Neural crest cell (in vitro differentiated cells): ENCODE results near the gene SAMD15. TPM values are rescaled to one million over a fixed set of nuclear protein-coding genes. Genes with fewer than 3 reads are reported as not detected.

Experiments used
- DNase-seq: peaks from one replicate; pipeline ENCODE4 v3.0.0; 2021; ENCODE audit warnings: low read depth, mixed read lengths, low spot score
- H3K27ac Mint-ChIP-seq: one replicate; pipeline ENCODE4 v1.8.0; 2021; ENCODE audit warnings: mild to moderate bottlenecking, mixed read lengths; ENCODE audit not compliant: unreplicated experiment
- H3K27me3 Mint-ChIP-seq: 2 replicates; pipeline ENCODE4 v1.8.0; 2021; ENCODE audit warnings: low read depth, mild to moderate bottlenecking, mixed read lengths
- H3K36me3 Mint-ChIP-seq: 2 replicates; pipeline ENCODE4 v1.8.0; 2021; ENCODE audit warnings: low read depth, mild to moderate bottlenecking, mixed read lengths
- H3K4me1 Mint-ChIP-seq: 2 replicates; pipeline ENCODE4 v1.8.0; 2021; ENCODE audit warnings: mixed read lengths
- H3K4me3 Mint-ChIP-seq: one replicate; pipeline ENCODE4 v1.8.0; 2021; ENCODE audit warnings: mild to moderate bottlenecking, mixed read lengths
- H3K9me3 Mint-ChIP-seq: 2 replicates; pipeline ENCODE4 v1.8.0; 2021; ENCODE audit warnings: mixed read lengths
- total RNA-seq: library from RNA; stranded (reverse); gene quantifications from 2 replicates; pipeline ENCODE4 v1.2.1, GENCODE V29; 2021
- TF ChIP-seq, protein P1 (sequence below): fragments of 200-600 bp; sonication (generic); conservative IDR thresholded peaks from 2 replicates; pipeline ENCODE4 v1.5.0; 2021; ENCODE audit warnings: antibody characterized with exemption, mild to moderate bottlenecking

Gene SAMD15
- total RNA-seq, 1 donor from 2014 or later: 4.3 TPM

DNA sequence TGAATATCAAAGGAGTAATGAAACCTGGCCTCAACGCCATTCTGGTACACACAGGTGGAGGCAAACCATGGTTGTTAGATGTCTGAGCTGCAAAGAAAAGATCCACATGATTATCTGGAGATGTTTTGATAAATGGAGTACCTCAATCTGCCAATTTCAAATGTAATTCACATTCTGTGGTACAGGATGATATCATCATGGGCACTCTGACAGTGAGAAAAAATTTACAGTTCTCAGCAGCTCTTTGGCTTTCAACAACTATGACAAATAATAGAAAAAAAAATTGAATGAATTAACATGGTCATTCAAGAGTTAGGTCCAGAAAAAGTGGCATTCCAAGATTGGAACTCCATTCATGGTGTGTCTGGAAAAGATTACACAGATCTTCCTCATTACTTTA is 17.6 kb upstream of the SAMD15 start:
- H3K36me3 Mint-ChIP-seq: peaks cover 7% of the 10 kb centered on the region
- TF ChIP-seq, protein P1, sequence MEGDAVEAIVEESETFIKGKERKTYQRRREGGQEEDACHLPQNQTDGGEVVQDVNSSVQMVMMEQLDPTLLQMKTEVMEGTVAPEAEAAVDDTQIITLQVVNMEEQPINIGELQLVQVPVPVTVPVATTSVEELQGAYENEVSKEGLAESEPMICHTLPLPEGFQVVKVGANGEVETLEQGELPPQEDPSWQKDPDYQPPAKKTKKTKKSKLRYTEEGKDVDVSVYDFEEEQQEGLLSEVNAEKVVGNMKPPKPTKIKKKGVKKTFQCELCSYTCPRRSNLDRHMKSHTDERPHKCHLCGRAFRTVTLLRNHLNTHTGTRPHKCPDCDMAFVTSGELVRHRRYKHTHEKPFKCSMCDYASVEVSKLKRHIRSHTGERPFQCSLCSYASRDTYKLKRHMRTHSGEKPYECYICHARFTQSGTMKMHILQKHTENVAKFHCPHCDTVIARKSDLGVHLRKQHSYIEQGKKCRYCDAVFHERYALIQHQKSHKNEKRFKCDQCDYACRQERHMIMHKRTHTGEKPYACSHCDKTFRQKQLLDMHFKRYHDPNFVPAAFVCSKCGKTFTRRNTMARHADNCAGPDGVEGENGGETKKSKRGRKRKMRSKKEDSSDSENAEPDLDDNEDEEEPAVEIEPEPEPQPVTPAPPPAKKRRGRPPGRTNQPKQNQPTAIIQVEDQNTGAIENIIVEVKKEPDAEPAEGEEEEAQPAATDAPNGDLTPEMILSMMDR: no peak
- no peak for DNase-seq
- no peaks in the 10 kb centered on the region for H3K9me3 Mint-ChIP-seq
- H3K27me3 Mint-ChIP-seq: no peaks in the 10 kb centered on the region
- H3K27ac Mint-ChIP-seq: no peak overlapping the region
- H3K4me1 Mint-ChIP-seq: peaks cover 27% of the 10 kb centered on the region
- H3K4me3 Mint-ChIP-seq: no peak overlapping the region

DNA sequence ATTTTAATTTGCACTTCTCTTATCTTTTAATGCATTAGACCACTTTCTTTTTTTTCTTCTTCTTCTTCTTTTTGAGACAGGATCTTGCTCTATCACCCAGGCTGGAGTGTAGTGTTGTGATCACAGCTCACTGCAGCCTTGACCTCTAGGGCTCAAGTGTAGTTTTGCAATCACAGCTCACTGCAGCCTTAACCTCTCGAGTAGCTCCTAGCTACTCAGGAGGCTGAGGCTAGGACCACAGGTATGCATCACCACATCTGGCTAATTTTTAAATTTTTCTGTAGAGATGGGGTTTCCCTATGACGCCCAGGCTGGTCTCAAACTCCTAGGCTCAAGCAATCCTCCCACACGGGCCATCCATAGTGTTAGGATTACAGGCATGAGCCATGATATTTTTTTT is 13.0 kb upstream of the SAMD15 start:
- TF ChIP-seq, protein P1: no peak
- no peak for DNase-seq
- Mint-ChIP-seq H3K9me3 (no peaks in the 10 kb centered on the region), H3K27ac (no peak overlapping the region), H3K4me1 (peaks cover 12% of the 10 kb centered on the region), H3K36me3 (peaks cover 9% of the 10 kb centered on the region), H3K4me3 (no peak overlapping the region), H3K27me3 (no peaks in the 10 kb centered on the region)

DNA sequence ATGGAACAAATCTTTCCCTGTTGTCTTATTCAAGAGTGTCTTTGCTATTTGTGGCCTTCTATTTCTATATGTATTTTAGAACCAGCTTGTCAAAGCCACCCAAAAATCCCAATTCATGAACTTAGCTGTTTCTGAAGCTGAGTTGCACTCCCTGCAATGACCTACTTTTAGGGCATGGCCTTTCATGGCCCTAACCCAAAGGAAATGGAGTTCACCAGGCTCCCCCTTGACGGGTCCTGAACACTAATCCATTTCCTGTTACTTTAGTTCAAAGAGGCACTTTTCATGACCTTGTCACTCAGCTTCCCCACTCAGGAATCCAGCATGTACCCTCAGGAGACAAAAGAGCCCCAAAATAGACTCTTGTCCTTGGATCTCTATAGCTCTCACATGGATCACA is 7.9 kb upstream of the SAMD15 start:
- peaks cover 4% of the 10 kb centered on the region for H3K36me3 Mint-ChIP-seq
- DNase-seq: no peak
- H3K4me3 Mint-ChIP-seq: peak overlapping the region; percentile 62
- no peaks in the 10 kb centered on the region for H3K9me3 Mint-ChIP-seq
- H3K4me1 Mint-ChIP-seq: peaks cover 51% of the 10 kb centered on the region
- TF ChIP-seq, protein P1: no peak
- no peaks in the 10 kb centered on the region for H3K27me3 Mint-ChIP-seq
- H3K27ac Mint-ChIP-seq: no peak overlapping the region

DNA sequence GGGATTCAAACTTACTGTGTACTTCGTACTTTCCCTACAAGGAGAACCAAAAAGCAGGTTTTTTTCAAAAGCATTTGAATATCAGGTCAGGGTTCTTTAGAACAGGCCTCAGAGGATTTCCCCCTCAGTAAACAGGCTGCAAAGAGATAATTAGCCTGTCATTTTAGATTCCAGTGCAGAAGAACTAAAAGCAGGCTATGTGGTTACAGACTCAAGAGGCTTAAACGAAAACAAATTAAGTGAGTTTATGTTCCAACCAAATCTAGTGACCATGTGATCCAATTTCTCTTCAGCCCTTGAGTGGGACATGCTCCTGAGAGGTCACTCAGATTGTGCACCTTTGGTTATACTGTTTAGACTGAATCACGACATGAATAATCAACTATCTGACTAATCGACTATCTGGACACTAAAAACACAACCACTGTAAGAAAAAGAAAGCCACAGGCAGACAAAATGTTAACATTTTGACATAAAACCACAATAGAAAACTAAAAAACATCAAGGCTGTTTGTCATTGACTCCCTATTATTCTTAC is 4.8 kb upstream of the SAMD15 start:
- Mint-ChIP-seq H3K4me1 (peaks cover 71% of the 10 kb centered on the region), H3K4me3 (peak overlapping the region; percentile 42), H3K9me3 (no peaks in the 10 kb centered on the region), H3K27me3 (no peaks in the 10 kb centered on the region), H3K27ac (no peak overlapping the region), H3K36me3 (peaks cover 5% of the 10 kb centered on the region)
- TF ChIP-seq, protein P1: no peak
- DNase-seq: no peak

DNA sequence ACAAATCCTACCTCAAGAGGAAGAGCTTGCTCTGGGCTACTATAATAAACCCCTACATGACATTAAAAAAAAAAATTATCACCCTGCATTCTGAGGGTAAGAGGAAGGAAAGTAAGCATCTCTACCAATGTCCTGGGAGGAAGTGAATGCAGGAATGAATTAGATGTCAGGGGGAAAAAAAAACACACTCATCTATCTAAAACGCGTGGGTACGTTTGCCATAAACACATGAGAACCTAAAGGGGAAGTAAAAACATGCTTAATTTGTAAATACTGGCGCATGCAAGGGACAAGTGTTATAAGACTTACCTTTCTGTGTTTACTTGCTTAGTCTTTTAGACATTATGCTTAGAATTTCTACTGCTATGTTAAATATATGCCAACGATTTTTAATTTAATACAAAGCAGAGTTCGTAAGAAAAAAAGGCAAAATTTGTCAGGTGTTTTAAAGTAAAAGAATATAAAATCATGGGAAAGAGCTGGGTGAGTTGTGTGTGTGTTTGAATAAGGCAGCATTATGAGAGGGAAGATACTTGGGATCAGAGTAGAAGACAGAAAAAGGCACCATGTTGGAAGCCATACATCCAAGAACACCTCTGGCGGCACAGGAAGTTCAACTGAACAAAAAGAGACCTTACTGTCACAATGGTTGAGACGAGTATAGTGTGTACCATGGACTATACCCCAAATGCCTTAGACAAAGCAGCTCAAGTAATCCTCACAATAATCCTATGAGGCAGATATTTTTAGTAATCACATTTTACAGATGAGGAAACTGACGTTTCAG is 1.8 kb upstream of the SAMD15 start:
- peaks cover 57% of the 10 kb centered on the region for H3K4me1 Mint-ChIP-seq
- no peaks in the 10 kb centered on the region for H3K9me3 Mint-ChIP-seq
- no peak overlapping the region for H3K27ac Mint-ChIP-seq
- H3K36me3 Mint-ChIP-seq: peaks cover 7% of the 10 kb centered on the region
- DNase-seq: no peak
- no peaks in the 10 kb centered on the region for H3K27me3 Mint-ChIP-seq
- H3K4me3 Mint-ChIP-seq: peak overlapping the region; percentile 94
- TF ChIP-seq, protein P1: no peak
